ENCODE data around the gene CDADC1. TPM values are rescaled to one million over a fixed set of nuclear protein-coding genes. Genes with fewer than 3 reads are reported as not detected.
"Not testable (repeated sequence)": the region's sequence is repeated elsewhere in the genome, so short reads cannot be mapped to it uniquely, and the experiment has no call there.

Gene CDADC1
- total RNA-seq, 1 experiment from 2014 or later, result 6.1 TPM

- H3K9me3 ChIP-seq, result no peaks in the 10 kb centered on the region
- peaks cover 29% of the 10 kb centered on the region for H3K36me3 ChIP-seq
- DNase-seq, result no peak
- H3K27me3 ChIP-seq, result no peaks in the 10 kb centered on the region
- H3K4me3 ChIP-seq, result no peak overlapping the region
Measured at GRCh38 chr13:49259586-49259985, 11.9 kb downstream of the CDADC1 start.

- DNase-seq, result no peak
- Histone ChIP-seq H3K36me3 (peaks cover 12% of the 10 kb centered on the region), H3K27me3 (no peaks in the 10 kb centered on the region), H3K9me3 (no peaks in the 10 kb centered on the region), H3K4me3 (no peak overlapping the region)
Measured at GRCh38 chr13:49262634-49263033, 14.9 kb downstream of the CDADC1 start.

GRCh38 chr13:49265822-49266221, 18.1 kb downstream of the CDADC1 start:
- H3K27me3 ChIP-seq, result no peaks in the 10 kb centered on the region
- H3K36me3 ChIP-seq, result peaks cover 3% of the 10 kb centered on the region; the same call in 1 of the 2 replicates
- H3K4me3 ChIP-seq, result no peak overlapping the region
- DNase-seq, result no peak
- no peaks in the 10 kb centered on the region for H3K9me3 ChIP-seq

GRCh38 chr13:49271264-49271663, 23.5 kb downstream of the CDADC1 start:
- 0 out of 2 replicates have a peak, but pooled peaks cover 3% of the 10 kb centered on the region for H3K36me3 ChIP-seq
- H3K9me3 ChIP-seq, result no peaks in the 10 kb centered on the region
- no peaks in the 10 kb centered on the region for H3K27me3 ChIP-seq
- no peak for DNase-seq
- H3K4me3 ChIP-seq, result no peak overlapping the region

GRCh38 chr13:49272296-49272695, 24.6 kb downstream of the CDADC1 start:
- no peaks in the 10 kb centered on the region for H3K9me3 ChIP-seq
- no peak for DNase-seq
- H3K27me3 ChIP-seq, result no peaks in the 10 kb centered on the region
- H3K4me3 ChIP-seq, result no peak overlapping the region
- 0 out of 2 replicates have a peak, but pooled peaks cover 3% of the 10 kb centered on the region for H3K36me3 ChIP-seq

- no peaks in the 10 kb centered on the region for H3K27me3 ChIP-seq
- H3K4me3 ChIP-seq, result no peak overlapping the region
- H3K36me3 ChIP-seq, result no peaks in the 10 kb centered on the region
- no peak for DNase-seq
- no peaks in the 10 kb centered on the region for H3K9me3 ChIP-seq
Measured at GRCh38 chr13:49278211-49278610, 30.5 kb downstream of the CDADC1 start.

GRCh38 chr13:49279112-49279511, 31.4 kb downstream of the CDADC1 start:
- Histone ChIP-seq H3K4me3 (no peak overlapping the region), H3K36me3 (no peaks in the 10 kb centered on the region), H3K9me3 (no peaks in the 10 kb centered on the region), H3K27me3 (no peaks in the 10 kb centered on the region)
- DNase-seq, result no peak

GRCh38 chr13:49279885-49280284, 32.2 kb downstream of the CDADC1 start:
- Histone ChIP-seq H3K27me3 (no peaks in the 10 kb centered on the region), H3K9me3 (no peaks in the 10 kb centered on the region), H3K4me3 (no peak overlapping the region), H3K36me3 (no peaks in the 10 kb centered on the region)
- DNase-seq, result no peak

GRCh38 chr13:49287995-49288394, 40.3 kb downstream of the CDADC1 start:
- Histone ChIP-seq H3K27me3 (no peaks in the 10 kb centered on the region), H3K4me3 (no peak overlapping the region), H3K9me3 (no peaks in the 10 kb centered on the region), H3K36me3 (no peaks in the 10 kb centered on the region)
- no peak for DNase-seq

- no peaks in the 10 kb centered on the region for H3K9me3 ChIP-seq
- no peaks in the 10 kb centered on the region for H3K36me3 ChIP-seq
- H3K4me3 ChIP-seq, result no peak overlapping the region
- no peaks in the 10 kb centered on the region for H3K27me3 ChIP-seq
- no peak for DNase-seq
Measured at GRCh38 chr13:49288458-49288857, 40.7 kb downstream of the CDADC1 start.

- Histone ChIP-seq H3K36me3 (no peaks in the 10 kb centered on the region), H3K4me3 (no peak overlapping the region), H3K27me3 (no peaks in the 10 kb centered on the region), H3K9me3 (no peaks in the 10 kb centered on the region)
- peak; percentile 67 for DNase-seq
Measured at GRCh38 chr13:49292742-49293486, 45.2 kb downstream of the CDADC1 start.

GRCh38 chr13:49294723-49295122, 47.0 kb downstream of the CDADC1 start:
- H3K27me3 ChIP-seq, H3K36me3 ChIP-seq, H3K9me3 ChIP-seq, DNase-seq, H3K4me3 ChIP-seq: not testable (repeated sequence)

- H3K9me3 ChIP-seq, result no peaks in the 10 kb centered on the region
- H3K27me3 ChIP-seq, result no peaks in the 10 kb centered on the region
- H3K36me3 ChIP-seq, result no peaks in the 10 kb centered on the region
- DNase-seq, result no peak
- H3K4me3 ChIP-seq, result no peak overlapping the region
Measured at GRCh38 chr13:49295244-49295643, 47.5 kb downstream of the CDADC1 start.

- no peaks in the 10 kb centered on the region for H3K36me3 ChIP-seq
- H3K27me3 ChIP-seq, result no peaks in the 10 kb centered on the region
- no peaks in the 10 kb centered on the region for H3K9me3 ChIP-seq
- no peak overlapping the region for H3K4me3 ChIP-seq
- DNase-seq, result no peak
Measured at GRCh38 chr13:49296659-49297058, 48.9 kb downstream of the CDADC1 start.

- Histone ChIP-seq H3K4me3 (no peak overlapping the region), H3K36me3 (no peaks in the 10 kb centered on the region)
- DNase-seq, result no peak
Measured at GRCh38 chr13:49297338-49297737, 49.6 kb downstream of the CDADC1 start.

GRCh38 chr13:49298416-49298815, 50.7 kb downstream of the CDADC1 start:
- DNase-seq, result no peak
- no peaks in the 10 kb centered on the region for H3K36me3 ChIP-seq
- H3K4me3 ChIP-seq, result no peak overlapping the region
- no peaks in the 10 kb centered on the region for H3K27me3 ChIP-seq
- no peaks in the 10 kb centered on the region for H3K9me3 ChIP-seq

More at GRCh38 chr13:49297338-49297737, 49.6 kb downstream of the CDADC1 start:
- H3K27me3 ChIP-seq, result no peaks in the 10 kb centered on the region
- no peaks in the 10 kb centered on the region for H3K9me3 ChIP-seq

GRCh38 chr13:49298903-49299605, 51.3 kb downstream of the CDADC1 start:
- DNase-seq, result no peak
- Histone ChIP-seq H3K36me3 (no peaks in the 10 kb centered on the region), H3K27me3 (no peaks in the 10 kb centered on the region), H3K9me3 (no peaks in the 10 kb centered on the region), H3K4me3 (no peak overlapping the region)

GRCh38 chr13:49300276-49300675, 52.6 kb downstream of the CDADC1 start:
- no peaks in the 10 kb centered on the region for H3K9me3 ChIP-seq
- no peak overlapping the region for H3K4me3 ChIP-seq
- DNase-seq, result no peak
- no peaks in the 10 kb centered on the region for H3K27me3 ChIP-seq
- no peaks in the 10 kb centered on the region for H3K36me3 ChIP-seq
